SK-N-SH (cell line): ENCODE results near the gene FTO.

ENCODE experiments used
- CTCF ChIP-seq: fragments of 200-600 bp; sonication (generic); IDR thresholded peaks from 2 replicates; pipeline ENCODE4 v1.6.1; 2017; ENCODE audit warnings: antibody characterized with exemption, mild to moderate bottlenecking, moderate library complexity
- EP300 ChIP-seq, 2 experiments: IDR thresholded peaks; 2 replicates each; pipeline versions ENCODE4 v1.4.0 to v1.6.1; 2012; ENCODE audit warnings: borderline replicate concordance in 1 of 2, low read depth in 1 of 2, low read length in 1 of 2
- EZH2phosphoT487 ChIP-seq: fragments of 200-600 bp; sonication (generic); IDR thresholded peaks from 2 replicates; pipeline ENCODE4 v1.6.1; 2017; ENCODE audit warnings: low read depth, mixed run types, mild to moderate bottlenecking, antibody characterized with exemption, moderate library complexity, borderline replicate concordance
- NRF1 ChIP-seq: IDR thresholded peaks from 2 replicates; pipeline ENCODE4 v1.6.1; 2012; ENCODE audit warnings: low read depth, mild to moderate bottlenecking, low read length
- PBX3 ChIP-seq: IDR thresholded peaks from 2 replicates; pipeline ENCODE4; 2012
- RAD21 ChIP-seq: IDR thresholded peaks from 2 replicates; pipeline ENCODE4 v1.6.1; 2012; ENCODE audit warnings: mild to moderate bottlenecking, low read length
- RCOR1 ChIP-seq: fragments of 150-350 bp; IDR thresholded peaks from 2 replicates; pipeline ENCODE4 v1.6.1; 2017; ENCODE audit warnings: antibody characterized with exemption, low read length
- SIN3A ChIP-seq: IDR thresholded peaks from 2 replicates; pipeline ENCODE4 v1.6.1; 2012; ENCODE audit warnings: low read depth, mild to moderate bottlenecking, low read length, moderate library complexity, borderline replicate concordance
- TCF12 ChIP-seq: IDR thresholded peaks from 2 replicates; pipeline ENCODE4 v1.4.0; 2012
- TEAD4 ChIP-seq: IDR thresholded peaks from 2 replicates; pipeline ENCODE4 v1.4.0; 2012; ENCODE audit warnings: mild to moderate bottlenecking, borderline replicate concordance; ENCODE audit not compliant: insufficient read depth
- TF ChIP-seq, protein P1 (sequence below): fragments of 150-350 bp; IDR thresholded peaks from 2 replicates; pipeline ENCODE4 v1.6.1; 2017; ENCODE audit warnings: antibody characterized with exemption, low read length, low read depth, borderline replicate concordance

- TF ChIP-seq CTCF (no peak), EP300 (IDR thresholded peaks at IDR 0.05; ENCODE audit: borderline replicate concordance in 1 of 2, low read depth in 1 of 2, low read length in 1 of 2) (no peak), TCF12 (no peak), RCOR1 (no peak), NRF1 (no peak), PBX3 (no peak), SIN3A (no peak), TEAD4 (no peak), RAD21 (no peak), EZH2phosphoT487 (no peak)
- TF ChIP-seq, protein P1, sequence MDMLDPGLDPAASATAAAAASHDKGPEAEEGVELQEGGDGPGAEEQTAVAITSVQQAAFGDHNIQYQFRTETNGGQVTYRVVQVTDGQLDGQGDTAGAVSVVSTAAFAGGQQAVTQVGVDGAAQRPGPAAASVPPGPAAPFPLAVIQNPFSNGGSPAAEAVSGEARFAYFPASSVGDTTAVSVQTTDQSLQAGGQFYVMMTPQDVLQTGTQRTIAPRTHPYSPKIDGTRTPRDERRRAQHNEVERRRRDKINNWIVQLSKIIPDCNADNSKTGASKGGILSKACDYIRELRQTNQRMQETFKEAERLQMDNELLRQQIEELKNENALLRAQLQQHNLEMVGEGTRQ = no peak
These were observed 474.0 kb downstream of the FTO start for GRCh38 chr16:54177862-54178477.
